Vagina (tissue), 2 donors: ENCODE measurements around the gene MIOX.

Source experiments
- POLR2A ChIP-seq, 2 donors: fragments of 450-650 bp; IDR thresholded peaks; one replicate each; pipeline ENCODE4 v1.6.1; 2017; ENCODE audit warnings: antibody characterized with exemption in 2 of 2, mild to moderate bottlenecking in 2 of 2, moderate library complexity in 2 of 2
- POLR2AphosphoS5 ChIP-seq, 2 donors: sonication (generic); formaldehyde crosslinking; IDR thresholded peaks; one replicate each; pipeline ENCODE4 v1.9.0; 2017; ENCODE audit warnings: antibody characterized with exemption in 2 of 2, mild to moderate bottlenecking in 2 of 2, low read depth in 1 of 2; ENCODE audit not compliant: insufficient read depth in 1 of 2

GRCh38 chr22:50529897-50530579 is 43.4 kb downstream of the MIOX start, which contains the start of gene TYMP:
- TF ChIP-seq POLR2AphosphoS5 (IDR thresholded peaks at IDR 0.05; ENCODE audit: insufficient read depth in 1 of 2, low read depth in 1 of 2) (peak in 1 of 2 donors; percentile 7), POLR2A (IDR thresholded peaks at IDR 0.05) (peak in 1 of 2 donors; percentile 48)
